Stimulated activated CD4-positive, alpha-beta T cell treated with anti-CD3 and anti-CD28 coated beads, TNF-alpha, amount 100 ng/mL, for 1 hour (primary cell): ENCODE data around the gene BCAR3.

Source experiments
- DNase-seq, 3 donors: peaks; one replicate each; pipeline ENCODE4 v3.0.0-alpha.2; 2020; ENCODE audit warnings: low read depth in 3 of 3, low spot score in 1 of 3

The BCAR3 gene

DNA sequence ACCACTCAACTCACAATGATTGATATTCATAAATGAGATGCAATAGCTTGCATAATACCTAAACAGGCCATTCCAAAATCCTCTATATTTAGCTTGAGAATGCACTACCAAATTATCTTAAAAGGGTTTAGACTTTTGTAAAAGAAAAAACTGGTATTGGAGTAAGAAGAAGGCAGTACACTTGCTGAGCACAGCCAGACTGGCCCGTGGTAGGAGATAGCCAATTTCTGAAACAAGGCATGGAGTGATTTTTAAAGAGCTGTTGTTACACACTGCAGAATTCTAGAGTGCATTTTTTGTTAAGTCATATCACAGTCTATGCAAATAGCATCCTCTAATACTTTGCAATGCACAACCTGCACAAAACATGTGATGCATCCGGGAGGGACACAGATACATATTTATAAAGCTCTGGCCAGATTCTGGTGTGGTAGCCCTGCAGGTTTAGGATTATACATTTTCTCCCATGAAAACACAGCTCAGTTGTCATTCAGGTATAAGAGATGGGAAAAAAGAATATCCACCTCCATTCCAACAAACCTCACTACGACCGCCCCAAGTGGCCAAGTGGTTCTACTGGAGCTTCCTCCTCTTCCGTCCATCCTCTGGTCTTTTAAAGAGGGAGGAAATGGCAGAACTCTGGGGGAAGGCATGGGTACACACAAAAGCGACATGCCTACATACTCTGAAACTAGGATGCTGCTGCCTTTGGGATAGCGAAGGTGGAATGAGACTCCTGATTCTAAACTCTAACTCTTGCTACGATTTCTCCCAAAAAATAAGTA lies 40.8 kb downstream of the BCAR3 start:
- no peak for DNase-seq

GRCh38 chr1:93638981-93639380 lies 42.7 kb downstream of the BCAR3 start:
- DNase-seq = no peak

GRCh38 chr1:93638307-93638847 lies 43.3 kb downstream of the BCAR3 start:
- DNase-seq = no peak

GRCh38 chr1:93636712-93637111 lies 44.9 kb downstream of the BCAR3 start:
- DNase-seq = no peak

GRCh38 chr1:93635614-93636543 lies 45.8 kb downstream of the BCAR3 start:
- no peak for DNase-seq

GRCh38 chr1:93633313-93633712 lies 48.3 kb downstream of the BCAR3 start:
- no peak for DNase-seq

DNA sequence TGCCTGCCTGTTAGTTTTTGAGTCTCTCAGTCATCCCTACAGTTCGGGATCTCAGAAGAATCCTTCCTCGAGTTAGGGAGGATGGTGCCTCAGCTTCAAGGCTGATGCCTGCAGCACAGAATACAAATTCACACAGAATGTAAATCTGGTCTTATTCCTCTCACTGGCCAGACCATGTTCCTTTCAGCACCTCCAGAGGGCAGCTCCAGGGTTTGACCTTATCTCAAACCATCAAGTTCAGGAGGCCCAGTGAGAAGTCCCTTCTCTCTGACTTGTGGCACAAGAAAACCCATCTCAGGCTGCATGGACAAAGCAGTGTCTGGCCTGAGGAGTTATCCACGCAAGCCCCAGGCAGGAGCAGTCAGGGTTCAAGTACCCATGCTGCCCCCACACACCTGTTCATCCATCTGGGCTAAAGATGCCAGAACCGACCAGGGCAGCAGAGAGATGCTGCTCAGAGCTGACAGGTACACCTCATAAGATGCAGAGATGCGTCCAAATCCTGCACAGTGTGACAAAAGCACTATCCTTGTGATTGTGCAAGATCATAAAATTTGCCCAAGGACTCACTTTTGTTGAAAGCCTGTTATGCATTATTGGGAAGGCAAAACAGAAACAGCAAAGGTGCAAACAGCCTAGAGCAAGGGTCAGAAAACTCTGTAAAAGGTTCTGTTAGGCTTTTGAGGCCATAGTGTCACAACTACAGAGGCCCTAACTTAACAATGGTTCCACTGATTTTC lies 49.8 kb downstream of the BCAR3 start:
- no peak for DNase-seq

DNA sequence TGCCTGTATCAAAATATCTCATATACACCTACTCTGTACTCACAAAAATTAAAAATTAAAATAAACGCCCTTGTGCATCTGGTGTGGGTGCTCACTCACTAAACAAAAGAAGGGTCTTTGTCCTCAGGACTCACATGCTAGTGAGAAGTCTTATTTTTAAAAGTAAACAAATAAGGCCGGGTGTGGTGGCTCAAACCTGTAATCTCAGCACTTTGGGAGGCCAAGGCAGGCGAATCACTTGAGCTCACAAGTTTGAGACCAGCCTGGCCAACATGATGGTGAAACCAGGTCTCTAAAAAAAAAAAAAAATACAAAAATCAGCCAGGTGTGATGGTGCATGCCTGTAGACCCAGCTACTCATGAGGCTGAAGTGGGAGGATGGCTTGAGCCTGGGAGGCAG lies 51.5 kb downstream of the BCAR3 start:
- no peak for DNase-seq

- DNase-seq = peak in 2 of 3 donors; percentile 6 to 23
Measured at GRCh38 chr1:93629101-93630059, 52.3 kb downstream of the BCAR3 start.

- no peak for DNase-seq
Measured at GRCh38 chr1:93628681-93629080, 53.0 kb downstream of the BCAR3 start.

GRCh38 chr1:93625582-93626327 lies 55.9 kb downstream of the BCAR3 start:
- DNase-seq = no peak

DNA sequence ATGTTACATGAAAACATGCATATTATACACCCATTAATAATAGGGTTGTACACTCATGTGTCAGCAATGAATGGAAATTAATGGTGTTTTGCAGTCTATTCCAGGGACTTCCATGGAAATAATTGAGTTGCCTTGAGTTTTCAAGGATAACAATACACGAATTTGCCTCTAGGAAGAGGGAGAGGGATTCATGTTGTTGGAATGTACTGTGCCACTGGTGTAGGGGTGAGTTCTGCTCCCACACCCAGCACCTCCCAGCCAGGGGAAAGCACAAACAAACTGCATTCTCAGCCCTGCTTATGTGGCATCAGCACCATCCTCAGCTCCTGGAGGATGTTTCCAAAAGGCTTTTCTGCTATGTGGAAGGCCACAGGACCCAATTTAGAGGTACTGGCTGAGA lies 57.8 kb downstream of the BCAR3 start:
- DNase-seq = no peak

- DNase-seq = no peak
Measured at GRCh38 chr1:93623436-93623835, 58.2 kb downstream of the BCAR3 start.

- DNase-seq = no peak
Measured at GRCh38 chr1:93621246-93621645, 60.4 kb downstream of the BCAR3 start.

- no peak for DNase-seq
Measured at GRCh38 chr1:93620841-93621210, 60.8 kb downstream of the BCAR3 start.

- DNase-seq = no peak
Measured at GRCh38 chr1:93620172-93620840, 61.3 kb downstream of the BCAR3 start.

GRCh38 chr1:93619507-93620171 lies 62.0 kb downstream of the BCAR3 start:
- no peak for DNase-seq
